ENCODE measurements around the gene POT1. TPM values are rescaled to one million over a fixed set of nuclear protein-coding genes. Genes with fewer than 3 reads are reported as not detected.

POT1 gene
- total and polyA plus RNA-seq, 2 of the 4 experiments (the other 2 are of a cell fraction) = 12.7 to 28.5 TPM

DNA sequence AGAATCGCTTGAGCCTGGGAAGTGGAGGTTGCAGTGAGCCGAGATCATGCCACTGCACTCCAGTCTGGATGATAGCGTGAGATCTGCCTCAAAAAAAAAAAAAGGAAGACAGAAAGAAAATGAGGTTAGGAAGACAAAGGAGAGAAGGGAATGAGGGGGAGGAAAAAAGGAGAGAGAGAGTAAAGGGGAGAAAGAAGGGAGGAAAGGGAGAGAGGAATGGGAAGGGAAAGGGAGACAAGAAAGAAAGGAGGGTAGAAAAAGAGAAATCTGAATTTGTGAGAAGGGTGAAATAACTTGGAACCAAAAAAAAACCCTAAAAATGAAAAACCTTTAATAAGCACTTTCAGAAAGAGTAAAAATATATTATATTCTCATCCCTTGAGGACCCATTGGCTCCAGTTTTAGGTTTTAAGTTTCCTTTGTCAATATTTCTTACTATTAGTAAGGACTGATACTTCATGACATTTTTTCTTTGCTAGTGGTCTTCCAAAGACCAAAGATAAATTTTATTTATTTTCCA, 54.9 kb downstream of the POT1 start:
- dilution Hi-C loops (cut with HindIII; ENCODE audit: low sequenced_read_pairs, unreplicated experiment) = no loop called here
- no peaks in the 10 kb centered on the region for H3K4me1 ChIP-seq (ENCODE audit: control insufficient read depth, insufficient read depth, low read length)
- POLR2A ChIA-PET (ENCODE audit: unreplicated experiment) = no interaction called here

More for the DNA sequence above, 54.9 kb downstream of the POT1 start:
- Histone ChIP-seq H3K56ac (ENCODE audit: extremely low read depth, insufficient read depth, low read length) (no peak overlapping the region), H3K4me3 (ENCODE audit: insufficient read depth, low read depth, low read length) (no peak overlapping the region), H3K23ac (ENCODE audit: low read depth, low read length) (no peak overlapping the region), H3K18ac (ENCODE audit: low read depth, low read length) (no peak overlapping the region), H3K27me3 (ENCODE audit: control insufficient read depth, insufficient read depth, low read length) (no peaks in the 10 kb centered on the region), H2BK5ac (ENCODE audit: low read depth, low read length, poor library complexity, severe bottlenecking) (no peak overlapping the region), H3K9ac (ENCODE audit: low read depth, low read length) (no peak overlapping the region), H3K14ac (replicated peaks; ENCODE audit: low read depth, low read length) (no peak overlapping the region), H3K36me3 (ENCODE audit: control insufficient read depth, insufficient read depth, low read length) (no peaks in the 10 kb centered on the region), H4K91ac (ENCODE audit: insufficient read depth, low read depth, low read length) (no peak overlapping the region), H2AFZ (replicated peaks; ENCODE audit: low read length, poor library complexity) (no peak overlapping the region), H2BK15ac (ENCODE audit: low read depth, low read length) (no peak overlapping the region), H3K9me3 (ENCODE audit: control insufficient read depth, insufficient read depth, low read length) (no peaks in the 10 kb centered on the region), H3K79me1 (ENCODE audit: low read depth in 1 of 2, low read length in 2 of 2) (no peaks in the 10 kb centered on the region), H3K4ac (ENCODE audit: low read depth, low read length) (no peak overlapping the region), H3K4me2 (ENCODE audit: low read depth, low read length) (no peak overlapping the region), H2BK20ac (ENCODE audit: low read depth, low read length) (no peak overlapping the region), H4K8ac (ENCODE audit: low read depth in 2 of 2, low read length in 2 of 2) (no peak overlapping the region), H3K9me1 (ENCODE audit: insufficient read depth, low read length) (no peaks in the 10 kb centered on the region; the same call in 1 of the 2 replicates), H3K27ac (ENCODE audit: insufficient read depth, low read length) (no peak overlapping the region), H4K20me1 (ENCODE audit: insufficient read depth, low read length) (no peaks in the 10 kb centered on the region), H2AK9ac (replicated peaks; ENCODE audit: low read depth, low read length, poor library complexity) (no peak overlapping the region), H2BK120ac (ENCODE audit: low read depth, low read length) (no peak overlapping the region), H4K5ac (ENCODE audit: low read depth, low read length) (no peak overlapping the region), H2AK5ac (ENCODE audit: low read depth, low read length) (no peak overlapping the region)
- DNase-seq (no peak), ATAC-seq (ENCODE audit: low read depth) (no peak)
- WGBS, 2 experiments (ENCODE audit: extremely low coverage in 2 of 2, insufficient read length in 1 of 2) = 100% methylated on average over 2 of the region's 3 CpGs; no CpG with 5 or more reads in 1 of the 2 experiments
- in situ Hi-C loops (cut with MboI; ENCODE audit: low sequenced_read_pairs) (no loop called here), intact Hi-C loops (cut with micrococcal nuclease) (no loop called here)
- CTCF ChIA-PET = no interaction called here
- no peak for TF ChIP-seq BHLHE40 (IDR thresholded peaks at IDR 0.05; ENCODE audit: low read depth, low read length)
- TF ChIP-seq MAZ (IDR thresholded peaks at IDR 0.05; ENCODE audit: borderline replicate concordance, low read depth, low read length) = no peak
- TF ChIP-seq CEBPB (IDR thresholded peaks at IDR 0.05; ENCODE audit: low read depth, low read length) = no peak
- TF ChIP-seq RAD21 (IDR thresholded peaks at IDR 0.05; ENCODE audit: low read length) = no peak
- TF ChIP-seq NFE2L2 (IDR thresholded peaks at IDR 0.05; ENCODE audit: low read depth, low read length) = no peak
- TF ChIP-seq POLR2A (IDR thresholded peaks at IDR 0.05; ENCODE audit: low read depth, low read length) = no peak
- no peak for TF ChIP-seq RCOR1 (IDR thresholded peaks at IDR 0.05; ENCODE audit: insufficient replicate concordance, low read length)
- TF ChIP-seq FOS (IDR thresholded peaks at IDR 0.05; ENCODE audit: low read depth, low read length) = no peak
- no peak for TF ChIP-seq CHD1 (IDR thresholded peaks at IDR 0.05; ENCODE audit: low read depth, low read length)
- no peak for TF ChIP-seq RFX5 (IDR thresholded peaks at IDR 0.05; ENCODE audit: low read depth, low read length)
- TF ChIP-seq, protein P1, sequence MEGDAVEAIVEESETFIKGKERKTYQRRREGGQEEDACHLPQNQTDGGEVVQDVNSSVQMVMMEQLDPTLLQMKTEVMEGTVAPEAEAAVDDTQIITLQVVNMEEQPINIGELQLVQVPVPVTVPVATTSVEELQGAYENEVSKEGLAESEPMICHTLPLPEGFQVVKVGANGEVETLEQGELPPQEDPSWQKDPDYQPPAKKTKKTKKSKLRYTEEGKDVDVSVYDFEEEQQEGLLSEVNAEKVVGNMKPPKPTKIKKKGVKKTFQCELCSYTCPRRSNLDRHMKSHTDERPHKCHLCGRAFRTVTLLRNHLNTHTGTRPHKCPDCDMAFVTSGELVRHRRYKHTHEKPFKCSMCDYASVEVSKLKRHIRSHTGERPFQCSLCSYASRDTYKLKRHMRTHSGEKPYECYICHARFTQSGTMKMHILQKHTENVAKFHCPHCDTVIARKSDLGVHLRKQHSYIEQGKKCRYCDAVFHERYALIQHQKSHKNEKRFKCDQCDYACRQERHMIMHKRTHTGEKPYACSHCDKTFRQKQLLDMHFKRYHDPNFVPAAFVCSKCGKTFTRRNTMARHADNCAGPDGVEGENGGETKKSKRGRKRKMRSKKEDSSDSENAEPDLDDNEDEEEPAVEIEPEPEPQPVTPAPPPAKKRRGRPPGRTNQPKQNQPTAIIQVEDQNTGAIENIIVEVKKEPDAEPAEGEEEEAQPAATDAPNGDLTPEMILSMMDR (conservative IDR thresholded peaks at IDR 0.05; ENCODE audit: low read depth, low read length) = no peak
- TF ChIP-seq, protein P2, sequence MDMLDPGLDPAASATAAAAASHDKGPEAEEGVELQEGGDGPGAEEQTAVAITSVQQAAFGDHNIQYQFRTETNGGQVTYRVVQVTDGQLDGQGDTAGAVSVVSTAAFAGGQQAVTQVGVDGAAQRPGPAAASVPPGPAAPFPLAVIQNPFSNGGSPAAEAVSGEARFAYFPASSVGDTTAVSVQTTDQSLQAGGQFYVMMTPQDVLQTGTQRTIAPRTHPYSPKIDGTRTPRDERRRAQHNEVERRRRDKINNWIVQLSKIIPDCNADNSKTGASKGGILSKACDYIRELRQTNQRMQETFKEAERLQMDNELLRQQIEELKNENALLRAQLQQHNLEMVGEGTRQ (IDR thresholded peaks at IDR 0.05; ENCODE audit: low read depth, low read length) = no peak
- no peak for TF ChIP-seq MXI1 (IDR thresholded peaks at IDR 0.05; ENCODE audit: borderline replicate concordance, low read depth, low read length)
- TF ChIP-seq, protein P3, sequence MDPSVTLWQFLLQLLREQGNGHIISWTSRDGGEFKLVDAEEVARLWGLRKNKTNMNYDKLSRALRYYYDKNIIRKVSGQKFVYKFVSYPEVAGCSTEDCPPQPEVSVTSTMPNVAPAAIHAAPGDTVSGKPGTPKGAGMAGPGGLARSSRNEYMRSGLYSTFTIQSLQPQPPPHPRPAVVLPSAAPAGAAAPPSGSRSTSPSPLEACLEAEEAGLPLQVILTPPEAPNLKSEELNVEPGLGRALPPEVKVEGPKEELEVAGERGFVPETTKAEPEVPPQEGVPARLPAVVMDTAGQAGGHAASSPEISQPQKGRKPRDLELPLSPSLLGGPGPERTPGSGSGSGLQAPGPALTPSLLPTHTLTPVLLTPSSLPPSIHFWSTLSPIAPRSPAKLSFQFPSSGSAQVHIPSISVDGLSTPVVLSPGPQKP (IDR thresholded peaks at IDR 0.05; ENCODE audit: borderline replicate concordance, low read depth, low read length) = no peak
- no peak for TF ChIP-seq SMC3 (IDR thresholded peaks at IDR 0.05; ENCODE audit: low read depth, low read length)
- no TSS peak for BruUV-seq (replicated peaks)

Measured in IMR-90 (cell line).